SK-N-DZ (cell line): Measurements from ENCODE around the gene ARMC12. TPM values are rescaled to one million over a fixed set of nuclear protein-coding genes. Genes with fewer than 3 reads are reported as not detected.
A peak's percentile ranks its signal among the peaks of the same experiment; 100 is the strongest.
"Not testable (repeated sequence)": the region's sequence is repeated elsewhere in the genome, so short reads cannot be mapped to it uniquely, and the experiment has no call there.

Source experiments
- DNase-seq: peaks from one replicate; pipeline ENCODE4 v3.0.0-alpha.2; 2015; ENCODE audit warnings: low spot score
- polyA plus RNA-seq, 2 experiments: library from polyadenylated mRNA; depleted of rRNA; stranded (reverse); fragments of >200 nt; gene quantifications; 2 replicates each; pipeline ENCODE4 v1.2.3, GENCODE V29; 2014

Gene ARMC12, protein sequence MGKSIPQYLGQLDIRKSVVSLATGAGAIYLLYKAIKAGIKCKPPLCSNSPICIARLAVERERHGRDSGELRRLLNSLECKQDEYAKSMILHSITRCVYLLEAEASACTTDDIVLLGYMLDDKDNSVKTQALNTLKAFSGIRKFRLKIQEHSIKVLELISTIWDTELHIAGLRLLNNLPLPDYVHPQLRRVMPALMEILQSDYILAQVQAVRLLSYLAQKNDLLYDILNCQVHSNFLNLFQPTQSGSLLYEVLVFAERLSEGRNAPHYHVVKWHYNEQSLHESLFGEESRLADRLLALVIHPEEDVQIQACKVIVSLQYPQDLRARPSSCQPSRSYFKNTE
- 0.56 and 0.57 TPM in 2 replicates for polyA plus RNA-seq (2014; cell fraction: cytosol; rRNA removed)
- 3.1 and 5.5 TPM in 2 replicates for polyA plus RNA-seq (2014; cell fraction: nucleus; rRNA removed)

- no peak for DNase-seq
Measured at GRCh38 chr6:35736982-35737412, at the start of gene ARMC12. ARMC12 (plus strand) TSS chr6:35737032; CDS start chr6:35737109, 77 bp downstream.

GRCh38 chr6:35687658-35688604 lies 48.9 kb upstream of the ARMC12 start:
- DNase-seq = peak; percentile 58

DNA sequence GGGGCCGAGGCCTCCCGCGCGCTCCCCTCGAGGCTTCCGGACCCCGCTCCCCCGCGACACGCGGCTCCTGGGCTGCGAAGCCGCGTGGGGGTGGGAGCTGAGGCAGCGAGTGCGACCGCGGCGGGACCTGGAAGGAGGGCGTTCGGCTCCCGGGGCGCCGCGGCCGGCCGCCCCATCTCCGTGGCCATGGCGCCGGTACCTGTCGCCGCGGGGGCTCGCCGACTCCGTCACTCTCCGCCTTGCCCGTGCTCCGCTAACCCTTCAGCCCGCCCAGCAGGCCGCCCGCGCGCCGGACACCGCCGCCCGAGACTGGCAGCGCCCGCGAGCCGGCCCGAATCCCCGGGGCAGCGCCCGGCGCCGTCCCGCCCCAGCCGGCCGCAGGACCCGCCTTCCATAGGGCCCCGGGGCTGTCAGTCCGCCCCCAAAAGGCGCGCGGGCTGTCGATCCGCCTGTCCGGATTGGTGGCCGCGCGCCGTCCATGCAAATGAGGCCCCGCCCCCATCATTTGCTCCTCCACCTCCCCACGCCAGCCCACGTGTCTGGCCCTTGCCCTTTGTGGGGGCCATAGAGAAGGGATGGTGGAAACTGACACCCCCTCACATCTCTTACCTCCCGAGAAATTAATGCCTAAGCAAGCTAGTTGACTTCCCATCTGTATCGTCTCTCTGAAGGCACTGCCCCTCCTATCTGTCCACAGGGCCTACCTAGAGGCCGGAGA lies 48.1 kb upstream of the ARMC12 start, which contains the start of gene FKBP5:
TSS of gene FKBP5 (minus strand) at position 311 of the 718 bp plus-strand sequence. CDS start 46,091 bp downstream, outside the sequence.
- DNase-seq = peak; percentile 92

DNA sequence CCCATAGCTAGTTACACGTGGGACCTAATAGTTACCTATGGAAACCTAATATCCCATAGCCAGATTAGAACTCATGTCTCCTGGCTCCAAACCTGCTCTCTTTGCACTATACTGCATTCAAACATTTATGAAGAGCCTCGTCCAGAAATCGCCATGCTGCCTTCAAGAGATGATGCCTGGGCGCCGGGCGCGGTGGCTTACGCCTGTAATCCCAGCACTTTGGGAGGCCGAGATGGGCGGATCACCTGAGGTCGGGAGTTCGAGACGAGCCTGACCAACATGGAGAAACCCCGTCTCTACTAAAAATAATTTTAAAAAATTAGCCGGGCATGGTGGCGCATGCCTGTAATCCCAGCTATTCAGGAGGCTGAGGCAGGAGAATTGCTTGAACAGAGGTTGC lies 46.8 kb upstream of the ARMC12 start:
- DNase-seq = not testable (repeated sequence)

DNA sequence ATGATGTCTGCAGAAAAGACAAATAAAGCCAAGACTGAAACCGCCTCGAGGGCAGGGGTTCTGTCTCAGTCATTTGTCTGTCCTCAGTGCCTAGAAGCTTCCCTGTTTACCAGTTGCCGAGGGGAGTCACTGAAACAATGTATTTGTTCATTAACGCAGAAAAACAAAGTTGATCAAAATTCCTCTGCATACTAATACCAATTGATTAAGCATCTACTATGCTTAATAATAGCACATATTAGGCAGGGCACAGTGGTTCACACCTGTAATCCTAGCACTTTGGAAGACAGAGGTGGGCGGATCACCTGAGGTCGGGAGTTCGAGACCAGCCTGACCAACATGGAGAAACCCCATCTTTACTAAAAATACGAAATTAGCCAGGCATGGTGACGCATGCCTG lies 46.3 kb upstream of the ARMC12 start:
- no peak for DNase-seq

DNA sequence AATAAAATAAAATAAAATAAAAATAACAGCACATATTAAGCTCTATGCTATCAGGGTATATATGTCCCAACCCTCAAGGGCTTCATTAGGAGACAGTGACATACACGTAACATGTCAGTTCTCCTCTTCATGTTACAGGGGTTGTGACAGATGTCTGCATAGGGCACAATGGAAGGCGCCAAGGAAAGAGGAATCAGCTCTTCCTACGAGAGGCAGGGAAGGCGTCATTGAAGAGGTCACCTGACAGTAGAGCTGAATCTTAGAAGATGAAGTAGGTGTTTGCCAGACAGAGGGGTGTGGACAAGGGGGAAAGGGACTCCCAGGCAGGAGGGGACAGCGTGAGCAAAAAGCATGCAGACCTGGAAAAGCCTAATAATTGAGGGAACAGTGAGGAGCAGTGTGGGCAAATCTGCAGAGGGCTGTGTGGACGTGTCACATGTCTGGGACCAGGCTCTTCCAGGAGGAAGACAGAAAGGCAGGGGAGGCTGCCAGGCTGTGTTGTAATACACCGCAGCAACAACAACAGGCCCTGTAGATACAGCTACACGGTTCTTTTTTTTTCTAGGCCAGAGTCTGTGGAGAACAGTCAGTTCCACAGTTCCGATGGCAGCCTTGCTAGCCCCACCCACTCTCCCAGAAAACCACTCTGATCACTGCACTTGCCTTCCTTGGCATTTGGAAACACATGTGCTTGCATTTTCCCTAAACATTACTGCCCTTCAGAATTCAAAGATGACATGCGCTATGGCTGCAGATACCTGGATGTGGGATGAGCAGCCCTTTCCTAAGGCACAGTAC lies 45.6 kb upstream of the ARMC12 start:
- DNase-seq = no peak

- no peak for DNase-seq
Measured at GRCh38 chr6:35694462-35694861, 42.4 kb upstream of the ARMC12 start.

GRCh38 chr6:35698430-35698829 lies 38.4 kb upstream of the ARMC12 start:
- not testable (repeated sequence) for DNase-seq

DNA sequence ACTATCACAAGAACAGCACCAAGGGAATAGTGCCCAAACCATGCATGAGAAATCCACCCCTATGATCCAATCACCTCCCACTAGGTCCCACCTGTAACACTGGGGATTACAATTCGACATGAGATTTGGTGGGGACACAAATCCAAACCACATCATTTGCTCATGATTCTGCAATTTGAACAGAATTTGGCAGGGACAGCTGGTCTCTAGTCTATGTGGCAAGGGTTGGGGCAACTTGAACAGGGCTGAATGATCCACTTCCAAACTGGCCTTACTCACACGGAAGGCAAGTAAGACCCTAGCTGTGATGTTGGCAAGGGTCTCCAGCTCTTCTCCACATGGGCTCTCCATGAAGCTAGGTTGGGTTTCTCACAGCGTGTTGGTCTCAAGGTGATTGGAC lies 38.0 kb upstream of the ARMC12 start:
- DNase-seq = no peak

- DNase-seq = no peak
Measured at GRCh38 chr6:35703554-35703953, 33.3 kb upstream of the ARMC12 start.

DNA sequence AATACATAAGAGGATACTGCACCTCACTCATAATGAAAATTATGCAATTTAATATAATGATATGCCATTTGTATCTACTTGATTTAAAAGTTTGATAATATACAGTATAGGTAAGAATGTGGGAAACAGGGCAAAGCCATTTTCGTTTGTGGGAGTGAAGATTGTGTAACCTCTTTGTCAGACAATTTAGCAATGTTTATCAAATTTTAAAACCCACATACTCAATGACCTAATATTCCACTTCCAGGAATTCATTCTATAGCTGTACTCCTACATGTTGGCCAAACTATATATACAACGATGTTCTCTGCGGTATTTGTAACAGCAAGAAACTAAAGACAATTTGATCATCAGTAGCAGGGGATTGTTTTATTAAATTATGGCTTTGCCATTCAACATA lies 30.4 kb upstream of the ARMC12 start:
- no peak for DNase-seq

- no peak for DNase-seq
Measured at GRCh38 chr6:35707714-35708407, 29.0 kb upstream of the ARMC12 start.

- no peak for DNase-seq
Measured at GRCh38 chr6:35708585-35708984, 28.2 kb upstream of the ARMC12 start.

DNA sequence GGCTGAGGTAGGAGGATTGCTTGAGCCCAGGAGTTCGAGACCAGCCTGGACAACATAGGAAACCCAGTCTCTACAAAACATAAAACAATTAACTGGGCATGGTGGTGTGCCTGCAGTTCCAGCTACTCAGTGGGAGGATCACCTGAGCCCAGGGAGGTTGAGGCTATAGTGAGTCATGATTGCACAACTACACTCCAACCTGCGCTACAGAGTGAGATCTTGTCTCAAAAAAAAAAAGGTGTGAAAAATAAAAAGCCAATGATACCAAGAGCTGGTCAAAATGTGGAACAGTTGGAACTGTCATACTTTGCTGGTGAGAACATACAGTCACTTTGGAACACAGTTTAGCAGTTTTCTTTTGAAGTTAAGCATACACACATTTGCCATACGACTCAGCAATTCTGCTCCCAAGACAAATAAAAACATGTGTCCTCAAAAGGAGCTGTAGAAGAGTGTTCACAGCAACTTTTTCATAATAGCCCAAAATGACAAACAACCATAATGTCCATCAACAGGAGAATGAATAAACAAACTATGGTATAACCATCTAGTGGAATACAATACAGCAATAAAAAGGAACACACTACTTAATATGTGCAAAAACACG lies 26.5 kb upstream of the ARMC12 start:
- DNase-seq = no peak

- DNase-seq = no peak
Measured at GRCh38 chr6:35711731-35712130, 25.1 kb upstream of the ARMC12 start.

DNA sequence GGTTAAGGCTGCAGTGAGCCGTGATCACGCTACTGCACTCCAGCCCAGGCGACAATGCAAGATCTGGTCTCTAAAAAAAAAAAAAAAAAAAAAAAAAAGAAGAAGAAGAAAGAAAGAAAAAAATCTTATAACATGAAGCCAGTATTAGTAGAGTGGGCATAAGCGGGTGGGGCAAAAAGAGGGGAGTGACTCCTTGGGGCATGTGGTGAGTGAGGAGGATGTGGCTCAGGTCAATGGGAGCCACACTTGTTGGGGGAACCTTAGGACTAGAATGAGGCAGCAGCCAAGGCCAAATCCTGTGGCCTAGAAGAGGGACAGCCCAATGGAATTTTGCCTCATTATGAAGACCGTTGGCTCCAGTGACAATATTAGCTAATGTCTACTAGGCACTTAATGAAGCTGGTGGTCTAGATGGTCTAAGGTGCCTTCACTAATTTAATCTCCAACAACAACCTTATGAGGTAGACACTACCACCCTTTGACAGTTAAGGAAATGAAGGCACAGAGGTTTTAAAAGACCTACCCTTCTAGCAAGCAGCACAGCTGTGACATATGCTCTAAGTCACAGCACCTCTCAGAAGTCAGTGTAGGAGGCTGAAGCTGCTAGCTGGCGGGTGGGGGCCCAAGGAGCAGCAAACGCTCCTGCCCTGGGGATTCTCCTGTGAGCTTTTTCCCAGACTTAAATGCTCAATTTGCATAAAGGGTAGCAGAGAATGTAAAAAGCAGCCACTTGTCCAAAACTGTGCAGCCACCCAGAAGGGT lies 23.6 kb upstream of the ARMC12 start:
- no peak for DNase-seq

DNA sequence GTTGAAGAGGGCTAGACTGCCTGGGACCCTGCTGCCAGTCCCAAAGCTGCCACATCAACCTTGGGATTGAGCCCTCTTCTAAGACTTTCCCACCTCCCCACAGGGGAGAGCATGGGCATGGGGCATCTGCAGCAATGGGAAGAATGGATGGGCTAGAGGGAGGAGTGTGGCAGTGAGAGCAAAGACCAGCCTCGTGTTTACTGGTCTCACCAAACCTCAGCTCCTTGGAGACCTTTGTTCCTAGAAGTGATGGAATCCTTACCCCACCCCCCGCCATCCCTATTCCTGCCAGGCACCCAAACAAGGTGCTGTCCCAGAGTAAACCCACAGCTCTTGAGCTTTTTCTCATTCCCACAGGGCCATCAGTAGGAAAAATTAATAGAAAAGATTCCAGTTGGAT lies 20.0 kb upstream of the ARMC12 start:
- no peak for DNase-seq

GRCh38 chr6:35717449-35718374 lies 19.1 kb upstream of the ARMC12 start:
- no peak for DNase-seq
